Measurements from ENCODE around the gene CFAP299. TPM values are rescaled to one million over a fixed set of nuclear protein-coding genes. Genes with fewer than 3 reads are reported as not detected.

The CFAP299 gene
- total RNA-seq, 1 donor from 2014 or later: not detected

- Histone ChIP-seq H3K27ac (replicated peaks) (no peak overlapping the region), H3K27me3 (ENCODE audit: low read depth) (no peaks in the 10 kb centered on the region), H3K9me3 (replicated peaks) (no peaks in the 10 kb centered on the region), H3K4me1 (no peaks in the 10 kb centered on the region), H3K36me3 (no peaks in the 10 kb centered on the region), H3K4me3 (no peak overlapping the region)
- intact Hi-C loops (cut with micrococcal nuclease): no loop called here
- DNase-seq: no peak
- no peak for TF ChIP-seq CTCF (IDR thresholded peaks at IDR 0.05; ENCODE audit: borderline replicate concordance)
These were observed 612.6 kb downstream of the CFAP299 start for GRCh38 chr4:80948141-80948540.

GRCh38 chr4:80948995-80949394 is 613.5 kb downstream of the CFAP299 start:
- intact Hi-C loops (cut with micrococcal nuclease): no loop called here
- no peaks in the 10 kb centered on the region for H3K4me1 ChIP-seq
- H3K36me3 ChIP-seq: no peaks in the 10 kb centered on the region
- H3K27me3 ChIP-seq (ENCODE audit: low read depth): no peaks in the 10 kb centered on the region
- no peak for DNase-seq
- no peak for TF ChIP-seq CTCF (IDR thresholded peaks at IDR 0.05; ENCODE audit: borderline replicate concordance)
- no peak overlapping the region for H3K27ac ChIP-seq (replicated peaks)
- no peak overlapping the region for H3K4me3 ChIP-seq
- no peaks in the 10 kb centered on the region for H3K9me3 ChIP-seq (replicated peaks)

- Histone ChIP-seq H3K36me3 (no peaks in the 10 kb centered on the region), H3K27me3 (ENCODE audit: low read depth) (no peaks in the 10 kb centered on the region), H3K27ac (replicated peaks) (no peak overlapping the region), H3K4me1 (no peaks in the 10 kb centered on the region), H3K4me3 (no peak overlapping the region), H3K9me3 (replicated peaks) (no peaks in the 10 kb centered on the region)
- intact Hi-C loops (cut with micrococcal nuclease): no loop called here
- no peak for TF ChIP-seq CTCF (IDR thresholded peaks at IDR 0.05; ENCODE audit: borderline replicate concordance)
- no peak for DNase-seq
These were observed 620.9 kb downstream of the CFAP299 start for GRCh38 chr4:80956421-80956820.

GRCh38 chr4:80963051-80963450 is 627.5 kb downstream of the CFAP299 start:
- Histone ChIP-seq H3K27me3 (ENCODE audit: low read depth) (no peaks in the 10 kb centered on the region), H3K4me3 (no peak overlapping the region), H3K27ac (replicated peaks) (no peak overlapping the region), H3K4me1 (no peaks in the 10 kb centered on the region), H3K36me3 (no peaks in the 10 kb centered on the region), H3K9me3 (replicated peaks) (no peaks in the 10 kb centered on the region)
- no peak for DNase-seq
- intact Hi-C loops (cut with micrococcal nuclease): no loop called here
- TF ChIP-seq CTCF (IDR thresholded peaks at IDR 0.05; ENCODE audit: borderline replicate concordance): no peak

GRCh38 chr4:80967346-80967745 is 631.8 kb downstream of the CFAP299 start:
- intact Hi-C loops (cut with micrococcal nuclease): no loop called here

More at GRCh38 chr4:80967346-80967745, 631.8 kb downstream of the CFAP299 start:
- Histone ChIP-seq H3K27me3 (ENCODE audit: low read depth) (no peaks in the 10 kb centered on the region), H3K27ac (replicated peaks) (no peak overlapping the region), H3K4me1 (no peaks in the 10 kb centered on the region), H3K36me3 (no peaks in the 10 kb centered on the region), H3K9me3 (replicated peaks) (peaks cover 3% of the 10 kb centered on the region), H3K4me3 (no peak overlapping the region)
- no peak for DNase-seq
- no peak for TF ChIP-seq CTCF (IDR thresholded peaks at IDR 0.05; ENCODE audit: borderline replicate concordance)
